ENCODE measurements around the gene SORCS2.

DNA sequence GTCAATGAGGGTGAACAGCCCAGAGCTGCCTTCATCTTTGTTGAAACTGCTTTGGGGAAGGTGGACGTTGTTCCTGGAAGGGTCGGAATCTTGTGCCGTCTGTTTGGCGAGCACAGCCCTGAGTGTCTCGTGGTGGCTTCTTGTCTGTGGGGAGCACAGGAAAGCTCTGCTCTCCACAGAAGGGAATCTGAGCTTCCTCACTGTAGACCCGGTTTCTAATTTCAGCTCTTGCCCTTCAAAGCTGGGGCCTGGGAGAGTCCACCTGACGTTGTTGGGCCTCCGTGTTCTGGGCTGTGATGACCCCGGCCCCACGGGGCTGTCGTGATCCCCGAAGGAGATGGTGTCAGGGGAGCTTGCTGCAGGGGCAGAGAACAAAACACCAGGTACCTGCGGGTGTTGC, 47.5 kb downstream of the SORCS2 start:
- TF ChIP-seq, protein P1, sequence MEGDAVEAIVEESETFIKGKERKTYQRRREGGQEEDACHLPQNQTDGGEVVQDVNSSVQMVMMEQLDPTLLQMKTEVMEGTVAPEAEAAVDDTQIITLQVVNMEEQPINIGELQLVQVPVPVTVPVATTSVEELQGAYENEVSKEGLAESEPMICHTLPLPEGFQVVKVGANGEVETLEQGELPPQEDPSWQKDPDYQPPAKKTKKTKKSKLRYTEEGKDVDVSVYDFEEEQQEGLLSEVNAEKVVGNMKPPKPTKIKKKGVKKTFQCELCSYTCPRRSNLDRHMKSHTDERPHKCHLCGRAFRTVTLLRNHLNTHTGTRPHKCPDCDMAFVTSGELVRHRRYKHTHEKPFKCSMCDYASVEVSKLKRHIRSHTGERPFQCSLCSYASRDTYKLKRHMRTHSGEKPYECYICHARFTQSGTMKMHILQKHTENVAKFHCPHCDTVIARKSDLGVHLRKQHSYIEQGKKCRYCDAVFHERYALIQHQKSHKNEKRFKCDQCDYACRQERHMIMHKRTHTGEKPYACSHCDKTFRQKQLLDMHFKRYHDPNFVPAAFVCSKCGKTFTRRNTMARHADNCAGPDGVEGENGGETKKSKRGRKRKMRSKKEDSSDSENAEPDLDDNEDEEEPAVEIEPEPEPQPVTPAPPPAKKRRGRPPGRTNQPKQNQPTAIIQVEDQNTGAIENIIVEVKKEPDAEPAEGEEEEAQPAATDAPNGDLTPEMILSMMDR (IDR thresholded peaks at IDR 0.05): no peak
- TF ChIP-seq POLR2A (IDR thresholded peaks at IDR 0.05): no peak
- no peak for TF ChIP-seq POLR2AphosphoS5 (IDR thresholded peaks at IDR 0.05)

Data from prostate gland (tissue), 2 donors.